ENCODE results near the gene INTS3. TPM values are rescaled to one million over a fixed set of nuclear protein-coding genes. Genes with fewer than 3 reads are reported as not detected.

INTS3 gene
- total and polyA plus RNA-seq, 11 donors = 19.6 to 41.8 (median 30.7) TPM

DNA sequence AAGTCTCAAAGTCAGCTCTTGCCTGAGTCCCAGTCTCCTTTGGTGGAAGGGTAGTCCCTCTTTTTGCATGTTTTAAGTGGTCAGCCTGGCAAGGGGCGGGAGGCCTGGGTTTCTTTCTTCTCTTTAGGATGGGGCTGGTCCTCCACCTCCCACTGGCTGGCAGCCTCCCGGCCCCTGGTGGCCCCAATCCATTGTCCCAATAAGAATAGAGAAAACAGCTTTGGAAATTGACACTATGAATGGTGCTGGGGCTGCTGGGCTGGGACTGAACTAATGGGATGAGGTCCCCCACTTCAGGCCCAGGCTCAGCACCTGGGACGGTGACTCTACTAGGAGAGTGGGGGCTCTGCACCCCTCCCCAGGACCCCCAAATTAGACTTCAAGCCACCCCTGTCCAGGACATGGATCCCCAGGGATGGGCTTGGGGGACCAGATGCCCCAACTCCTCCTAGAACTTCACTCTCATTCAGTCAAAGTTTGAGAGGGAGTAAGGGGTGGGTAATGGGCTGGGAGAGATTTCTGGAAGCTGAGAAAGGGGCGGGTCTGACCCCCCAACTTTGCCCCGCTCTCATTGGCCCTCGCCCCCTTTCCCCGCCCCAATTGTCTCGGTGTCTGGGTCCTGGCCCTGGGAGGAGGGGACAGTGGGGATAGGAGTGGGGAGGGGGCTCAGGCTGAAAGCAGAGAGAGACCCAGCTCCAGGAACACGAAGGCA is 65.6 kb downstream of the INTS3 start:
- Histone ChIP-seq H3K27ac (no peak overlapping the region), H3K36me3 (no peaks in the 10 kb centered on the region), H3K4me3 (no peak overlapping the region), H3K27me3 (no peaks in the 10 kb centered on the region), H3K4me1 (peaks cover 0 to 42% (median 18%) of the 10 kb centered on the region in 12 donors), H3K9me3 (no peaks in the 10 kb centered on the region)
- TF ChIP-seq POLR2A (IDR thresholded peaks at IDR 0.05) = no peak
- TF ChIP-seq, protein P1, sequence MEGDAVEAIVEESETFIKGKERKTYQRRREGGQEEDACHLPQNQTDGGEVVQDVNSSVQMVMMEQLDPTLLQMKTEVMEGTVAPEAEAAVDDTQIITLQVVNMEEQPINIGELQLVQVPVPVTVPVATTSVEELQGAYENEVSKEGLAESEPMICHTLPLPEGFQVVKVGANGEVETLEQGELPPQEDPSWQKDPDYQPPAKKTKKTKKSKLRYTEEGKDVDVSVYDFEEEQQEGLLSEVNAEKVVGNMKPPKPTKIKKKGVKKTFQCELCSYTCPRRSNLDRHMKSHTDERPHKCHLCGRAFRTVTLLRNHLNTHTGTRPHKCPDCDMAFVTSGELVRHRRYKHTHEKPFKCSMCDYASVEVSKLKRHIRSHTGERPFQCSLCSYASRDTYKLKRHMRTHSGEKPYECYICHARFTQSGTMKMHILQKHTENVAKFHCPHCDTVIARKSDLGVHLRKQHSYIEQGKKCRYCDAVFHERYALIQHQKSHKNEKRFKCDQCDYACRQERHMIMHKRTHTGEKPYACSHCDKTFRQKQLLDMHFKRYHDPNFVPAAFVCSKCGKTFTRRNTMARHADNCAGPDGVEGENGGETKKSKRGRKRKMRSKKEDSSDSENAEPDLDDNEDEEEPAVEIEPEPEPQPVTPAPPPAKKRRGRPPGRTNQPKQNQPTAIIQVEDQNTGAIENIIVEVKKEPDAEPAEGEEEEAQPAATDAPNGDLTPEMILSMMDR (IDR thresholded peaks at IDR 0.05) = no peak
- WGBS, 4 donors = 79 to 87% (median 80%) methylated on average over 9 of the region's 9 CpGs
- no peak for ATAC-seq
- no peak for DNase-seq
- intact Hi-C loops (cut with DNase I) = loop anchor here in 7 of 10 donors (5.0 to 10.0 kb wide), 5 partner anchors 151 to 481 kb away; partner anchors contain the start of genes DENND4B (in 4 of the 7), CREB3L4 (in 1 of the 7), CRTC2 (in 1 of the 7) and HAX1 (in 1 of the 7)

DNA sequence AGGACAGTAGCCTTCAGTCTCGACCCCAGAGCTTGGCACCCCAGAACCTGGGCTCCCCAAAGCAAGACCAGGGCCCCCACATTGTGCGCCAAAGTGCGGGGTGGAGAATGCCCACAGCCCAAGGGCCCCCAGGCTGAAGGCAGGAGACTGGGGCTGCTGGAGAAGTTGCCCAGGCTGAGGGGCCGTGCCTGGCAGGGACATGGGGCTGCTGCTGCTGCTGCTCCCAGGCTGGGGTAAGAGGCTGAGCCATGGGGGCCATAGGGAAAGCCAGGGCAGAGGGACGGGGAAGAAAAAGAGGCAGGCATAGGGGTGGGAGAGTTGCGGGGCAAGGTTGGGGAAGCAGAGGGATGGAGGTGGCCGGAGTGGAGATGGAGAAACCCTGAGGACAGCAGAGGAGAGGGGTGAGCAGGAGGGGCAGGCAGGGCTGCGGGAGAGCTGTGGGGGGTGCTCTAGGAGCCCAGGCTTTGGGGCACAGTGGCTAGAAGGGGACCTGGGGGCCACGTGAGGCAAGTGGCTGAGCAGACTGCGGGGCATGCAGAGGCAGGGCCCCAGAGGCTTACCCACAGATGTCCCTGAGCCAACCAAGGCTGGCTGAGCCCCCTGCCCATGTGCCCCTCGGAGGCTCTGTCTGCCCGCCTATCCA is 66.2 kb downstream of the INTS3 start:
- DNase-seq (no peak), ATAC-seq (no peak)
- intact Hi-C loops (cut with DNase I) = loop anchor here in 7 of 10 donors (5.0 to 10.0 kb wide), 5 partner anchors 151 to 481 kb away; partner anchors contain the start of genes DENND4B (in 4 of the 7), CREB3L4 (in 1 of the 7), CRTC2 (in 1 of the 7) and HAX1 (in 1 of the 7)
- peaks cover 0 to 37% (median 18%) of the 10 kb centered on the region in 12 donors for H3K4me1 ChIP-seq
- no peaks in the 10 kb centered on the region for H3K27me3 ChIP-seq
- no peak for TF ChIP-seq POLR2A (IDR thresholded peaks at IDR 0.05)
- TF ChIP-seq, protein P1 (IDR thresholded peaks at IDR 0.05) = no peak
- no peak overlapping the region for H3K27ac ChIP-seq
- no peak overlapping the region for H3K4me3 ChIP-seq
- H3K9me3 ChIP-seq = no peaks in the 10 kb centered on the region
- no peaks in the 10 kb centered on the region for H3K36me3 ChIP-seq
- WGBS, 4 donors = 82 to 90% (median 89%) methylated on average over 12 of the region's 12 CpGs

DNA sequence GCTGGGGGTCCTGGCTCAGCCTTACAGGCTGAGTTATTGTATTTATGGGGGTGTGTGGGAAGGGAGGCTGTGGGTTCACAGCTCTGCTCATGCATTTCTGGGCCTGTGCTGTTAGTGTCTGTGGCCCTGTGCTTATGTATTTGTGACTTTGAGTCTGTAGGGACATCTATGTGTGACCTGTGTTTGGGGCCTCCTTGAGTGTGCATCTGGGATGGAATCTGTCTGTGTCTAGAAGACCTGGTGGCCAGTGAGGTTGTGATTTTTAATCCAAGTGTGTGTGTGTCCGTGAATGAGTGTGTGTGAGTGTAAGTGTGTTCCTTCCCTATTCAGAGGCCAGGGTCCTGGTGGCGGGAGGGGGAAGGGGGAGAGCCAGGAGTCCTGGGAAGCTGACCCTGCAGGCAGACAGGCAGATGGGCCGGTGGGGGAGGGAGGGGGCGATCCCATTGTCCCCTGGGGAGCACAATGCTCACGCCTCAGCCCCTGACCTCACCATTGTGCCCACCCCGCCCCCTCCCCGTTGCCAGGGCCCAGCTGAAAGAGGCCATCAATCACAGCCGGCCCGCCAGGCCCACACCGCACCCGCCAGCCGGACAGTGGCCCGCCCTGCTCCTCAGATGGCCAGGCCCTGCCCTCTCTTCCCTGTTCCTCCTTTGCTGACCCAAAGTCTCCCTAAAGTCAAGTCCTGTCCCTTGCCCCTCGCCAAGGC is 66.9 kb downstream of the INTS3 start:
- ATAC-seq = no peak
- Histone ChIP-seq H3K4me3 (no peak overlapping the region), H3K9me3 (no peaks in the 10 kb centered on the region), H3K27ac (no peak overlapping the region), H3K27me3 (no peaks in the 10 kb centered on the region), H3K4me1 (peaks cover 0 to 30% (median 12%) of the 10 kb centered on the region in 12 donors), H3K36me3 (peaks cover 0 to 2% (median 0%) of the 10 kb centered on the region in 9 donors)
- TF ChIP-seq POLR2A (IDR thresholded peaks at IDR 0.05) = no peak
- TF ChIP-seq, protein P1 (IDR thresholded peaks at IDR 0.05) = no peak
- peak in 1 of 5 donors; percentile 61 for DNase-seq
- WGBS, 4 donors = 56 to 70% (median 69%) methylated on average over 4 to 14 of the region's 14 CpGs
- intact Hi-C loops (cut with DNase I) = loop anchor here in 9 of 10 donors (5.0 to 10.0 kb wide), 7 partner anchors 150 to 480 kb away; partner anchors contain the start of genes DENND4B (in 5 of the 9), HAX1 (in 2 of the 9), RAB13 (in 2 of the 9) and CREB3L4 (in 1 of the 9)

Measured in heart left ventricle (tissue), 16 donors.